ENCODE results near the gene RBMS1.
"Not testable (repeated sequence)": the region's sequence is repeated elsewhere in the genome, so short reads cannot be mapped to it uniquely, and the experiment has no call there.

The RBMS1 gene

DNA sequence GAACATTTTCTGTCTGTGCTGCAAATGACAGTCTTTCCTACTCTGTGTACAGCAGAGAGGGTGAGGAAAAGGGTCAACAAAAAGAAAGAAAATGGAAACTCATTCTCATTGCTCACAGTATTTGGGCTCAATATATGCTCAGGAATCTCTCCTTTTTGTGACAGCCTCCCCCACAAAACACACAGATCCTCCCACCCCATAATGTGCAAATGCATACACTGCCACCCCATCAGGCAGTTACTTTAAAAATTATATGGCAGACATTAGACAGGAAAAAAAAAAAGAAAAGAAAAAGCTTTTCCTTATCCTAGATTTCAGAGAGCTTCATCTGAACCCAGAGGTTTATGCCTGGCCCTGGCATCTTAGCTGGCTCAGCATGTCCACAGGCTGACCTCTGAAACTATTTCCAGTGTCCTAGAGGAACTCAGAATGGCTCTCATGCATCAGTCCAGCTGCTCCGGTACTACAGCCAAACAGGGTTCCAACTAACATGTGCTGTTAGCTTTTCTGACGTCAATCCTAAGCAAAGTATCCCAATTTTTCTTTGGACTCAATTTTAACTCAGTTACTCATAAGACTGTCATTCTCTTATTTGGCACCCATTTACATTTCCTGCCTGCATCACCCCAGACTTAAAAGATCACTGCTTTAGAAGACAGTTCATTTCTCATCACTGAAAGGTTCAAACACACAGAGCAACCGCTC, 105.9 kb downstream of the RBMS1 start:
- no peak for DNase-seq (ENCODE audit: low spot score)
- FAIRE-seq: no peak

DNA sequence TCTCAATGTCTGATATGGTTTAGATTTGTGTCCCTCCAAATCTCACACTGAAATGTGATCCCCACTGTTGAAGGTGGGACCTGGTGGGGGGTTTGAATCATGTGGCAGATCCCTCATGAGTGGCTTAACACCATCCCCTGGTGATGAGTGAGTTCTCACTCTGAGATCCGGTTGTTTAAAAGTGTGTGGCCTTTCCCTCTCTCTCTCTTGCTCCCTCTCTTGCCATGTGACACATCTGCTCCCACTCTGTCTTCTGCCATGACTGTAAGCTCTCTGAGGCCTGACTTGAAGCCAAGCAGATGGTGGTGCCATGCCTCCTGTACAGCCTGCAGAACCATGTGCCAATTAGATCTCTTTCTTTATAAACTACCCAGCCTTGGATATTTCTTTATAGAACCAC, 108.8 kb downstream of the RBMS1 start:
- DNase-seq (ENCODE audit: low spot score): no peak
- no peak for FAIRE-seq

DNA sequence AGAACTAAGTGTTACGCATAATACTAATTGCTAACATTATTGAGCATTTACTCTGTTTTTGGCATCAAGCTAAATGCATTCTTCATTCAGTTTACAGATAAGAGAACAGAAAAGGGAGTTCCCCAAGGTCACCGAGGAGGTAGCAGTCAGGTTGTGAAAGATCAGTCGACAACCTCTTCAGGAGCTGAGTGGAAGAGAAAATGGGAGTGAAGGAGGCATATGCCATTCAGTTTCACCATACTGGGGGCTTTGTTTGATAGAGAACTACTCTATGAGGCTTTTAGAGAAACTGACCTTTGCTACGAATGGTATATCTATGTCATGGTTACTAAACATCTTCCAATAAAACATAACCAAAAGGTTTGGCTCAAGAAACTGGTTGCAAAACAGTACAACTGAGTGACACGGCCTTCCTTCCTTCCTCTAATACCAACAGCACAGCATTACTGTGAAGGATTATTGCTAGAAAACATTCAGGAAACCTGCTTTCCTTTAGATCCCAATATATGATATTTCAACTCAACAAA, 112.1 kb downstream of the RBMS1 start:
- FAIRE-seq (no peak), DNase-seq (ENCODE audit: low spot score) (no peak)

DNA sequence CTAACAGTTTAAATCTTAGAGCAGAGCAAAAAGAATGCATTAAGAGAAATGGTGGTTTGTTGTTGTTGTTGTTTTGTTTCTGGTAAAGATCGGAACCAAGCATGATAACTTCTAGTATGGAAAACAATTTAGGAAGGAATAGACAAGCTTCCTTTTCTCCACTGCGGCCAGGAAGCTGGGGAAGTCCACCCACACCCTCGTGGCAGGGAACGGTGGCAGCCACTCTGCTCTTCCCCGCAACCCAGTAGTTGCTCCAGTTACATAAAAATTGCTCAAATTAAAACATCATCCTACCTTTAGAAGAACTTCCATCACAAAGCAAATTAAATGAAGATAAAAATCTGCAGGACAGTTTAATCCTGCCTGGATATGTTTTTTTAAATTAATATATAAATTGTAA, 113.0 kb downstream of the RBMS1 start:
- DNase-seq (ENCODE audit: low spot score) (no peak), FAIRE-seq (no peak)

DNA sequence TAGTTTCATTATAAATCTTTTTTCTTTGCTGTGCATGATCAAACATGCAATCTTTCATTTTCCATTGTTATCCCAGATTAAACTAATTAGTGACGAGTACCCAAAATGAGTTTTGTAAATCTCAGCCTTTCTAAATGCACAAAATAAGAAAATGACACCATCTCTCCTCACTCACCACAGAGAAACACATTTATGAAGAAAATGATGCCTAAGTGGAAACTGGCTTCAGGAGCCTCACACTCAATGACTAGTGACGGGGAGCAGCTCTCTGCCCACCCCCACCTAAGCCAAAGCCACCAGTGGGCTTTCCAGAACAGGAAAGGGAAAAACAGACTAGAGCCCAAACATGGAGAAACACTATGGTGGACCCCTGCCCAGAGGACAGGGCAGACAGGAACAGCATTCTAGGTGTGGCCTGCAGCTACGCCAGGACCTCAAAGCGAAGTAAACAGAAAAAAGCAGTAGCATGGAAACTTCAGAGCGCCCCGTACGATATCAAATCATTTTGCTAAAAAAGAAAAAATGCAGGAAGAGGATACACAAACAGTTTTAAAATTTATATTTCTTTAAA, 113.5 kb downstream of the RBMS1 start:
- no peak for FAIRE-seq
- no peak for DNase-seq (ENCODE audit: low spot score)

DNA sequence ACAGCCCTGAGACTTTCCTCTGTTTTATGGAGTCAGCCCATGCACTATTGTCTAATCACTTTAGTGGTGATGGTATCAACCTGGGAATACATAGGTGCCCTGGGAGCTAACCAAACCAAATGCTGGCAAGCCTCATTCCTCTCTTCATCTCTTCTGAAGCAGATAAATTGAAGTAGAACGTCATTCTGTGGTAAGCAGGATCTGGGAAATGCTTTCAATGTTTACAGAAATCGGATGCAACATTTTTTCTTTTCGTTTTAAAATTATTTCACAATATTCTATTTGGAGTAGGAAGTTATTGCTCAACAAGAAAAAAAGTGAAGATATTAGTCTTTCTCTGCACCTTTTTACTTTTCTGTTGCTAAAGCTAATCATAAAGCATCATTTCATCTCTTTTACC, 114.2 kb downstream of the RBMS1 start:
- DNase-seq (ENCODE audit: low spot score): no peak
- FAIRE-seq: no peak

DNA sequence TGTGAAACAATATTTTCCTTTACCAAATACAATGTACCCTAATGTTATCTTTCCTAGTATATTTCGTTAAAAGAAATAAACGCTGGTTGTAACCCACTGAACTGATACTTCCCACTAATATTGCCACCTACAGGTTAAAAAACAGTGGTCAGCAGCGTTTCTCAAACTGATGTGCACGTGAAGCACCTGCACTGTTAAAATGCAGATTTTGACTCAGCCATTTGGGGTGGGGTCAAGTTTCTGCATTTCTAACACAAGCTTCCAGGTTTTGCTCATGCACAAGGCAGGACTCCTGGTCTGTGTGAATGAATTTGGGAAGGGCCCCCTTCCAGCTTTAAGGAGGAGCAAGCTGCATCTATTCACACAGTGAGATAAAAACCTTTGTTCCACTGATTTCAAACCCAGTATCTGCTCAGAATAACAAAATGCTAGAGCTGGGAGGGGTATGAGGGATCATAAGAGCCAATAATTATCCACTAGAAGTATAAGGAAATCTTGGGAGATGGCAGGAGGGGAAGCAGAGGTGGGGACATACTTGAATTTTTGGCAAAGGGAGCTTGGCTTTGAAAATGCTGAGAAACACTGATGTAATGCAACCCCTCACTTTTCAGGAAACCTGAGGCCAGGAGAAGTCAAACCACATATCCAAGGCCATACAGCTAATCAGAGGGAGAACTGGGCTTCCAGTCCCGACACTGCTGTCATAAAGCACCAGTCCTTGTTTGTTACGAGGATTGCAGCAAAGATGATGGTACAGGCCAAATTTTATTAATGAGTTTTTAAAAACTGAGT, 116.2 kb downstream of the RBMS1 start:
- no peak for DNase-seq (ENCODE audit: low spot score)
- no peak for FAIRE-seq

DNA sequence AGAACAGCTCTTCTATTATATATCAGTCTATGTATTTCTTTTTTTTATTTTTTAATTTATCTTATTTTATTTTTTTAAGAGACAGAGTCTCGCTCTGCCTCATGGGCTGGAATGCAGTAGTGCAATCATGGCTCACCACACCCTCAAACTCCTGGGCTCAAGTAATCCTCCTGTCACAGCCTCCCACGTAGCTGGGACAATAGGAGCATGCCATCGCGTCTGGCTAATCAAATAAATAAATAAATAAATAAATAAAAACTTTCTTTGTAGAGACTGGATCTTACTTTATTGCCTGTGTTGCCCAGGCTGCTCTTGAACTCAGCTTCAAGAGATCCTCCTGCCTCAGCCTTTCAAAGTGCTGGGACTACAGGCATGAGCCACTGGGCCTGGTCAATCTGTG, 117.0 kb downstream of the RBMS1 start:
- FAIRE-seq (no peak), DNase-seq (ENCODE audit: low spot score) (no peak)

DNA sequence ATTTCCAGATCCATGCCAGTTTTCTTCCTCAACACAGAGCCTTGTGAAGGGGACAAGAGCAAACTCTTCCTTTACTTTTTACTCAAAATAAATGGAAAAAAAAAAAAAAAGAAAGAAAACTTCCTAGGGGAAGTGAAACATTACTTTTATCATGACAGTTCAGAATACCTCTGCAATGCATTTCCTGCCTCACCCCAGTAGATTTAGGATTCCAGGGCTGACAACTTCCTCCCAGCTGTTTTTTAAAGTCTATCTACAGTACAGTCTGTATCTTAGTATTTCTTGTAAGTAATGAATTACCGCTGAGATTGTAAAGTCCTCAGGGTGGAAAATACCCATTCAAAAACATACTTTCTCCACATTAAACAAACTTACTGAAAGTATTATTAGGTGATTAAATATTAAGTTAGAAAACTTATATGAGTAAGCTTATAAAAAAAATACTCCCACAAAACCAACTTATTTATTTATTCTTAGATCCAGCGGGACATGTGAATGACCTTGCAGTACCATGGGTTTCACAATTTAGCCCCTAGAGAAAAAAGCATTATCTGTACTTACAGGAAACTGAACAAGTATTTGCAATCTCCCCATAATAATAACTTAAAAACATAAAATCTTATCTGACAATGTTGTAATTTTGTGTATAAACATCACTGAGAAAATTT, 117.7 kb downstream of the RBMS1 start:
- DNase-seq (ENCODE audit: low spot score): no peak

DNA sequence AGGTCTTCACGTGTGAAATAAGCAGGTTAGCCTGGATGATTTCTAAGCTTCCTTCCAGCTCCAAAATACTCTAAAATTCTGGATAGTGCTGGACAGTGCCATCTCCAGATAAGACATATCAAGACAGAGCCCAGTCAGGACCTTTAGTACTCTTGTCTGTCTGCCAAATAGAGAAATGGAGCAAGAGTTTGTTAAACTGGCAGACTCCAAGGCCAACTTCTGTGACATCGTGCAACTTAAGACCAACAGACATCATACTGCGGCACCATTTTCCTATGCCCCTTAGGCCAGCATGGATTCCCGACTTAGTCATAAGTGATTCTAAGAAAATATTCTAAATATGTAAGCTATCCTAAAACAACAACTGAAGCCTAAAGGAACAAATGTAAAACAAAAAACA, 118.6 kb downstream of the RBMS1 start:
- DNase-seq (ENCODE audit: low spot score) (no peak), FAIRE-seq (no peak)

More for the DNA sequence above, 117.7 kb downstream of the RBMS1 start:
- FAIRE-seq: no peak

DNA sequence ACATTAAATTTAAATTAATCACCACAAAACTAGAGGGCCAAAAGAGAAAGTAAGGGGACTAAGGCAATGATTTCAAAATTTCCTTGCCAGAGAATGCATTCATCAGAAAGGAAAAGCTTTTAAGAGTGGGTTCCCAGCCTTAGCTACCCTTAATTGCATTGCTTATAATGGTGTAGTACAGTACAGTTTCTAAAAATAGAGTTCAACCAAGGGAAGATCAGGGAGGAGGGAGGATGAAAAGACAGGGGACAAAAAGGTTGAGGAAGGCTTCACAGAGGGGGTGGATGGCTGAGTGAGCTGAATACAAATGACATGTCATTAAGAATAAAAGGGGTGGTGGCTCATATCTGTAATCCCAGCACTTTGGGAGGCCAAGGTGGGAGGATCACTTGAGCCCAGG, 119.9 kb downstream of the RBMS1 start:
- no peak for DNase-seq (ENCODE audit: low spot score)
- no peak for FAIRE-seq

DNA sequence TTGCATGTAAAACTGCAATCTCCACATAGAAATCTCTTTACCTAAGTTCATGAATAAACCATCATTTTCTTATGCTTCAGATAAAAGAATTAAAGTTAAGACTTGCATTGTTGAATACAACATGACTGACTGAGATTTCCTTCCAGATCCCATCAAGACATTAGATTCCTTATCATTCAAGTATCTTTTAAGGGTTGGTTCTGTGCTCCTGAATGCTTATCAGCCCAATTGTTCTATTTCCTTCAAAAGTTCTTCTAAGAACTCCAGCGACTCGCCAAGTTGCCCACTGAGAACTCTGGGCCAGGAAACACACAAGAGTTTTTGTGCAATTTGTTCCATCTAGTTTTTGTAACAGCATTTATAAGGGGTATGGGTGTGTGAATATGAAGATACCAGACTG, 120.3 kb downstream of the RBMS1 start:
- FAIRE-seq (no peak), DNase-seq (ENCODE audit: low spot score) (no peak)

DNA sequence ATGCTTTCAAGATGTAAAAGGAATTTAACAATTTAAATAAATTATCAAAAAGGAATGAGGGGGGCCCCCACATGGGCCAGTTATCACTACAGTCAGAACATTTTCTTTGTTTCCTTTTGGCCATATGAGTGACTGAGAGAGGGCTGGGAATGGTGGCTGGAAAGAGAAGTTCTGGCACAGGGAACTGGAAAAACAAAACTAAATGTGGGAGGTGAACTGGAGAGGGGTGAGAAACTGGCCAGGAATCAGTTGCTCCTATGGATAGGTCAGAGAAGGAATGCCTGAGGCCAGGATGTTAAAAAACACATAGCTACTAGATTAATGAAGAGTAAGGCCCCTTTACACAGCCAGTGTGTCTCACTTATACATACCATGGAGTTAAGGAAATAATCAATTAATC, 121.0 kb downstream of the RBMS1 start:
- no peak for FAIRE-seq
- DNase-seq (ENCODE audit: low spot score): no peak

DNA sequence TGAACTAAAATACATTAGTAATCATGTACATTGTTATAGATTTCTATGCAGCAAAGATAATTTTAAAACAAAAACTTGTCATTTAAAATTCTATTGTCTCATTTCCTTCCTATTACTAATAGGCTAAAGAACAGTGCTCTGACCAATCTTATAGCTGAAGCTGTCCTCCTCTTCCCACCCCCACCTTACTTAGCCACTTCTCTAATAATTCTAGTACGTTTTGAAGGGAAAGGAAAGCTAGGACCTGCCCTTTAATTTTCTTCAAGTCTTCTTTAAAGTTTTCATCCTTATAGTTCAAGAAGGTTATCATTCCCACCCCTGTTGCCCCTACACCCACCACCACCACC, 121.6 kb downstream of the RBMS1 start:
- no peak for FAIRE-seq
- no peak for DNase-seq (ENCODE audit: low spot score)

DNA sequence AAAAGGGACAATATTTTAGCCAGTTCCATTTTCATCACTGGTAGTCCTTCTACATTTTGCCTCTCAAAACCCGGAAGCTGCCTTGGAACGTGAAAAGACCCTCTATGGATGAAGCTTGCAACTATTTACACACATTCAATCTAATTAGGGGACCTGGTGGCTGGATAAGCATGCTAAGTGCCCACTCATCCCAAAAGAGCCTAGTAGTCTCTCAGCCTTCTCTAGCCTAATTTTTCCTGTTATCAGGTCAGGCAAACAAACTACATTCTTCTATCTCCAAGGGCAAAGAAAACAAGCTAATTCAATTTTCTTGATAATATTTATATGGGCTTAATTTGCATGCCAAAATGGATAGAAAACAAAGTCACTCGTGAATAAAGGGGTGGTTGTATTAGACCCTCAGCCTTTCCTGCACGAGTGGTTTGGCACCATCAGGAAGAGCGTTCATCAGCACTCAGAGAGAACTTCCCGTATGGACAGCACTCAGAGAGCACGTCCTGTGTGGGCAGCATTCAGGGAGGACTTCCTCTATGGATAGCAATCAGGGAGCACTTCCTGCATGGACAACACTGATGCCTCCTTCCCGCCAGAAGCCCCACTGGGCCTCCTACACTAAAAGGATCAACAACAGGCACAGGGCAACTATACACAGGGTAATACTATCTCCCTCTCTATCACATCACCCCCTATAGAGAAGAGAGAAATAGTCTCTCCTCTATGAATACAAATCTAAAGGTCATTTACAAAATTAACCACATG, 122.2 kb downstream of the RBMS1 start:
- FAIRE-seq: no peak
- DNase-seq (ENCODE audit: low spot score): no peak

DNA sequence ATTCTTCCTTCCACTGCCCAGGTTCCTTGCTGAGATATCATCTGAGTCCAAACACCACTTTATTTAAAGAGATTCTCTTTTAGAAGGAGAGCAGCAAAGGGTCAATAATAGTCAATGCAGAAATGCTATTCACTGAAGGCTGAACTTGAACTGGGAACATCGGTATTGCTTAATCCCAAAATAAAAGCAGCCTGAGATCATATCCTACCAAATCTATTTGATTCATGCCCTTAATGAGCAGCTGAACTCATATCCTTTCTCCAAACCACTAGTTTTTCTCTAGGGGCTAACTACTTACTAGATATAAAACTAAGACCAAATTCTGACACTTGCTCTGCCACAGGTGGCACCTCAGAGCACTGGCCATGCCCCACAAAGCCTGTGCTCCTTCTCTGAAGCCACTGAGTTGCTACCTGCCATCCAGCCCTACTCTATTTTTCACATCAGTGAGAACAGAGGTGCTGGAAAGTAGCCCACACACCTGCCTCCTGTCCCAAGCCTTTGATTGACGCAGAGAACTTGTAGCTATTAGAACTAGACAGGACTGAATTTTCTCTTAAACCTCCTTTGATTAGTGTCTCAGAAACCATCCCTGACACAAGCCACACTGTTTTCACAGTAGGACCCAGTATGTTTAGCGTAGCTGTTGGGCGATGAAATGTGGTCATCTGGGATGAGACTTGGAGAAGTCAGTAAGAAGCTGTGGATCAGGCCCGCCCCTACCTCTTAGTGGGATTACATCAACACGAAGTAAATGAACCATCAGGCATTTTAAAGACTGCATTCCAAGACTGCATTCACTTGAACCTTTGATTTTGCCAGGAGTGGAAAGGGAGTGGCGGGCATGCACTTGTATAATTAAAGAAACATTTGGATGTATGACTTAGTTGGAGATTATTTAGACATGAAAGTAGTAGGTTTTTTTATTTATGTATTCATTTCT, 124.3 kb downstream of the RBMS1 start:
- FAIRE-seq: no peak
- no peak for DNase-seq (ENCODE audit: low spot score)

DNA sequence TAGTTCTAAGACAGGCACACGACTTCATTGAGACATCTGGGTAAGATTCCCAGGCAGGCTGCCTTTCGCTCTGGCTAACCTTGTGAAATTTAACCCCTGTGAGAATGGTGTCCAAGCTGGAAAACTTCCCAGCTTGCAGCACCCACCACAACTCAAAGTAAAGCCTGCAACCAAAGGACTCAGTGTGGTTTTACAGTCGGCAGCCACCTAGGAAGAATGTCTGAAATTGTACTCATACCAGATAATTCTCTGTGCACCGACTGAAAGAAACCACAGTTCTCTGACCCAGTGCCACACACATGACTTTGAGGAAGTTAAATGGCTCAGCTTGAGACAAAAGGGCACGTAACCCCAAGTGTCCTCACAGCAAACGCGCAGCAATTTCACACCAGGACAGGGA, 125.7 kb downstream of the RBMS1 start:
- FAIRE-seq: no peak

DNA sequence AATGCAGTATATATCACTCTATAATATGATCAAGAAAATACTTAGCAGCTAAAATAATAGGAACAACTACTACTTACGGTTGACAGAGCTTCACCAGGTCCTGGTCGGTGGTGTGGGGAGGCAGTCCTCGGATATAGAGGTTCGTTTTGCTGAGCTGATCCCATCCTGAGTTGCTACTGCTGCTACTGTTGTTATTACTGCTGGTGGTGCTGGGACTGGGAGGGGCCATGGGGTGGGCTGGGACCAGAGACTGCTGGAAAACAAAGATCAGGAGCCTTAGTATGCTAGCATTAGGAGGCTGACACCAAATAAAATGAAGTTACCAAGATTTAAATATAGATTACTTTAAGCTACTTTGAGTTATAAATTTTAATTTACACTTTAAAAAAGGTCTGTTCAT, 126.5 kb downstream of the RBMS1 start:
- not testable (repeated sequence) for DNase-seq (ENCODE audit: low spot score); FAIRE-seq

More for the DNA sequence above, 125.7 kb downstream of the RBMS1 start:
- peak; percentile 72 for DNase-seq (ENCODE audit: low spot score)

DNA sequence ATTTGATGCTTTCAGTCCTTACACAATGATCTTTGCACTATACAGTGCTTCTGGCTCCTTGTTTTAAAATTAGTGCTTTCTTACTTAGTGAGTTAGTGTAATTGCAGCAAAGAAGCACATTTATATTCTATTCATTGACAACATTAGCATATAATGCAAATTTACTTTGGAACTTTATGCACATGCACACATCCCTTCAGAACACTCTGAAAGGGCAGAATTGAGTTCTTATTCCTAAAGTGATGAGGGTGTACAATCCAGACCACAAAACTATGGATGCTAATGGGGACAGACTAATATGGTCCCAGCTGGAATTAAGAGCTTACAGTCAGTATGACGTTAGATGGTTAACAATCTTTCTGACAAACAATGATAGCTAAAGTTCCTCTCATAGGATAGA, 127.1 kb downstream of the RBMS1 start:
- DNase-seq (ENCODE audit: low spot score) (no peak), FAIRE-seq (no peak)

DNA sequence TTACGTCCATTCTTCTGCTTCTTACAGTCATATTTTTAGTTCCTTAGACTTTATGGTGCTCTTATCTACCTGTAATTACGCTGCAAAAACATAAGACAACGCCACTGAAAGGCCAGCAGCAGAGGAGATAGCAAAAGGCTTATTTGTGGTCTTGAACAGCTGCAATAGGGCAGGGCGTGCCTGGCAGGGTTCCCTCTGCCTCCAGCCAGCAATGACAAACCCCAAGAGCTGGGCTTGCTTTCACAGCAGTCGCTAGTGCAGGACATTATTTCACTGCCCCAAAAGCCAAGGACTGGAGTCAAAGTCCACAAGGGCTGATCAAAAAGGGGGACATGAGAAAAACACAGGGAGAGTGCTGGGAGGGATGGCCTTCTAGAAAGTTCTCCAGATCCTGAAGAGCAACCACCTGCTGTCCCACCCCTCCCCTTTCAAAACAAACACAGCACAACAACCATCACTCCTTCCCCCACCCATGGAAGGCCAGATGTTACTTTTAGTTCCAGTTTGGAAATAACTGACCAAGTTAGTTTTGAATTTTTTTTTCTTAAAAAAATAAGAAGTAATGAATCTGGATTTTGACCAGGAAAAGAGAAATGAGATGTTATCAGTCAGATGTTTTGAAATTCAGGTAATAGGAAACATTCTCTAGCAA, 127.8 kb downstream of the RBMS1 start:
- DNase-seq (ENCODE audit: low spot score) (no peak), FAIRE-seq (no peak)
